PC-9 (cell line): ENCODE measurements around the gene NFKBIE. TPM values are rescaled to one million over a fixed set of nuclear protein-coding genes. Genes with fewer than 3 reads are reported as not detected.

ENCODE experiments used
- BruUV-seq: library from RNA; stranded (reverse); fragments of 400-500 nt; replicated peaks from 2 replicates; lab custom pipeline; 2021; lab: Mats Ljungman, UMichigan
- CTCF ChIA-PET: fragments of 300-600 bp; sonication (Branson Sonifier 250); formaldehyde crosslinking; loops from one replicate; lab custom pipeline; 2022; ENCODE audit warnings: antibody characterized with exemption; lab: Charles Lee
- POLR2A ChIA-PET: fragments of 300-600 bp; sonication (Branson Sonifier 250); formaldehyde crosslinking; loops from one replicate; lab custom pipeline; 2022; ENCODE audit warnings: antibody characterized with exemption; ENCODE audit not compliant: unreplicated experiment; lab: Charles Lee
- DNase-seq, 2 experiments: peaks; one replicate each; pipeline versions ENCODE4 v3.0.0 to v3.0.0-alpha.2; 2015 to 2022; ENCODE audit warnings: mixed read lengths in 1 of 2
- H2AFZ ChIP-seq: fragments of 200-600 bp; sonication (generic); 2 replicates; pipeline ENCODE4 v1.8.1; 2017; ENCODE audit warnings: antibody characterized with exemption
- H3F3A ChIP-seq: fragments of 200-600 bp; sonication (generic); 2 replicates; pipeline ENCODE4 v1.8.1; 2017; ENCODE audit warnings: antibody characterized with exemption, mild to moderate bottlenecking, low read depth; ENCODE audit not compliant: insufficient read depth
- H3K27ac ChIP-seq: fragments of 200-600 bp; sonication (generic); 2 replicates; pipeline ENCODE4 v1.6.1; 2016; ENCODE audit warnings: mixed run types
- H3K27me3 ChIP-seq: fragments of 200-600 bp; sonication (generic); 2 replicates; pipeline ENCODE4 v1.6.1; 2016; ENCODE audit warnings: low read depth, mixed run types; ENCODE audit not compliant: insufficient read depth
- H3K36me3 ChIP-seq: fragments of 200-600 bp; sonication (generic); 2 replicates; pipeline ENCODE4 v1.6.1; 2016; ENCODE audit warnings: low read depth, mixed run types
- H3K4me1 ChIP-seq: fragments of 200-600 bp; sonication (generic); replicated peaks from 2 replicates; pipeline ENCODE4 v1.6.1; 2016; ENCODE audit warnings: mixed run types; ENCODE audit not compliant: insufficient read depth
- H3K4me2 ChIP-seq: fragments of 200-600 bp; sonication (generic); 2 replicates; pipeline ENCODE4 v1.6.1; 2017; ENCODE audit warnings: mixed run types
- H3K4me3 ChIP-seq: fragments of 200-600 bp; sonication (generic); 2 replicates; pipeline ENCODE4 v1.6.1; 2016; ENCODE audit warnings: mixed run types
- H3K79me2 ChIP-seq: fragments of 200-600 bp; sonication (generic); 2 replicates; pipeline ENCODE4 v1.6.1; 2017; ENCODE audit warnings: low read depth, mixed run types
- H3K9me2 ChIP-seq: fragments of 200-600 bp; sonication (generic); 2 replicates; pipeline ENCODE4 v1.8.1; 2017; ENCODE audit warnings: mild to moderate bottlenecking; ENCODE audit not compliant: insufficient read depth
- H3K9me3 ChIP-seq: fragments of 200-600 bp; sonication (generic); 2 replicates; pipeline ENCODE4 v1.8.1; 2016; ENCODE audit warnings: low read depth; ENCODE audit not compliant: insufficient read depth
- H4K20me1 ChIP-seq: fragments of 200-600 bp; sonication (generic); 2 replicates; pipeline ENCODE4 v1.8.1; 2017; ENCODE audit not compliant: insufficient read depth
- EZH2 ChIP-seq: fragments of 200-600 bp; sonication (generic); IDR thresholded peaks from 2 replicates; pipeline ENCODE4 v1.8.0; 2017; ENCODE audit warnings: antibody characterized with exemption, low read depth
- intact Hi-C: fragments of 100-400 bp; cut with micrococcal nuclease; formaldehyde crosslinking; loops from one replicate; pipeline ENCODE4 v1.10.0; 2022; ENCODE audit not compliant: unreplicated experiment
- total RNA-seq: library from RNA; stranded (reverse); gene quantifications from 2 replicates; pipeline ENCODE4 v1.2.3, GENCODE V29; 2021
- TF ChIP-seq, protein P1 (sequence below): fragments of 200-600 bp; sonication (generic); conservative IDR thresholded peaks from 2 replicates; pipeline ENCODE4 v1.6.1; 2017; ENCODE audit warnings: mixed run types, antibody characterized with exemption, mild to moderate bottlenecking, moderate library complexity

NFKBIE gene
- total RNA-seq, 1 experiment from 2014 or later, result 7.6 TPM

- H3K4me1 ChIP-seq, result peaks cover 35% of the 10 kb centered on the region
- H3K79me2 ChIP-seq, result peaks cover 17% of the 10 kb centered on the region
- H3K36me3 ChIP-seq, result no peaks in the 10 kb centered on the region
- CTCF ChIA-PET, result interaction anchor here (0.7 kb wide), 1 partner anchor 650 kb away, joined by 3 read pairs; no protein-coding TSS in a partner anchor
- H3F3A ChIP-seq, result peaks cover 24% of the 10 kb centered on the region; the same call in 1 of the 2 replicates
- intact Hi-C loops, result loop anchor here (1.0 kb wide), 2 partner anchors 32 to 49 kb away; no protein-coding TSS in a partner anchor
- no TSS peak for BruUV-seq
- POLR2A ChIA-PET, result interaction anchor here (0.6 kb wide), 1 partner anchor 21 kb away, joined by 6 read pairs; no protein-coding TSS in a partner anchor
- H3K9me3 ChIP-seq, result no peaks in the 10 kb centered on the region
- H4K20me1 ChIP-seq, result peaks cover 3% of the 10 kb centered on the region; the same call in 1 of the 2 replicates
- H3K4me2 ChIP-seq, result no peak overlapping the region; the same call in 1 of the 2 replicates
- no peak for TF ChIP-seq EZH2
- TF ChIP-seq, protein P1, sequence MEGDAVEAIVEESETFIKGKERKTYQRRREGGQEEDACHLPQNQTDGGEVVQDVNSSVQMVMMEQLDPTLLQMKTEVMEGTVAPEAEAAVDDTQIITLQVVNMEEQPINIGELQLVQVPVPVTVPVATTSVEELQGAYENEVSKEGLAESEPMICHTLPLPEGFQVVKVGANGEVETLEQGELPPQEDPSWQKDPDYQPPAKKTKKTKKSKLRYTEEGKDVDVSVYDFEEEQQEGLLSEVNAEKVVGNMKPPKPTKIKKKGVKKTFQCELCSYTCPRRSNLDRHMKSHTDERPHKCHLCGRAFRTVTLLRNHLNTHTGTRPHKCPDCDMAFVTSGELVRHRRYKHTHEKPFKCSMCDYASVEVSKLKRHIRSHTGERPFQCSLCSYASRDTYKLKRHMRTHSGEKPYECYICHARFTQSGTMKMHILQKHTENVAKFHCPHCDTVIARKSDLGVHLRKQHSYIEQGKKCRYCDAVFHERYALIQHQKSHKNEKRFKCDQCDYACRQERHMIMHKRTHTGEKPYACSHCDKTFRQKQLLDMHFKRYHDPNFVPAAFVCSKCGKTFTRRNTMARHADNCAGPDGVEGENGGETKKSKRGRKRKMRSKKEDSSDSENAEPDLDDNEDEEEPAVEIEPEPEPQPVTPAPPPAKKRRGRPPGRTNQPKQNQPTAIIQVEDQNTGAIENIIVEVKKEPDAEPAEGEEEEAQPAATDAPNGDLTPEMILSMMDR, result no peak
- no peaks in the 10 kb centered on the region for H3K9me2 ChIP-seq
- no peak overlapping the region for H3K27ac ChIP-seq
- DNase-seq, result no peak
- no peak overlapping the region for H3K4me3 ChIP-seq
- no peak overlapping the region for H2AFZ ChIP-seq
- H3K27me3 ChIP-seq, result no peaks in the 10 kb centered on the region
These were observed 44.4 kb downstream of the NFKBIE start for GRCh38 chr6:44220913-44221290.

GRCh38 chr6:44219815-44220784 lies 45.3 kb downstream of the NFKBIE start:
- Histone ChIP-seq H3K9me2 (no peaks in the 10 kb centered on the region), H3K27ac (no peak overlapping the region), H4K20me1 (peaks cover 1% of the 10 kb centered on the region; the same call in 1 of the 2 replicates), H3K4me3 (peak overlapping the region; percentile 64), H3K4me1 (peaks cover 35% of the 10 kb centered on the region), H3F3A (peaks cover 24% of the 10 kb centered on the region; the same call in 1 of the 2 replicates), H2AFZ (no peak overlapping the region; the same call in 1 of the 2 replicates), H3K9me3 (no peaks in the 10 kb centered on the region), H3K27me3 (no peaks in the 10 kb centered on the region), H3K36me3 (no peaks in the 10 kb centered on the region), H3K4me2 (peak overlapping the region; percentile 86), H3K79me2 (peaks cover 12% of the 10 kb centered on the region)
- DNase-seq, result no peak
- TSS peak; percentile 50 for BruUV-seq
- intact Hi-C loops, result loop anchor here (1.0 kb wide), 1 partner anchor 33 kb away; no protein-coding TSS in a partner anchor
- POLR2A ChIA-PET, result interaction anchor here (0.5 to 0.7 kb wide), 4 partner anchors 19 to 419 kb away, joined by 3 to 14 read pairs (median 4); no protein-coding TSS in a partner anchor
- CTCF ChIA-PET, result interaction anchor here (0.7 to 1.0 kb wide), 3 partner anchors 42 to 649 kb away, joined by 3 to 9 read pairs (median 4); no protein-coding TSS in a partner anchor
- TF ChIP-seq, protein P1, result no peak
- no peak for TF ChIP-seq EZH2
